HCT116 (cell line): ENCODE results near the gene SND1. TPM values are rescaled to one million over a fixed set of nuclear protein-coding genes. Genes with fewer than 3 reads are reported as not detected.
A peak's percentile ranks its signal among the peaks of the same experiment; 100 is the strongest.

Experiments used
- ATAC-seq: fragments of 200-7000 bp; cut with Tn5 transposase; 2 replicates; pipeline ENCODE4 v1.9.1; 2020; ENCODE audit warnings: mild to moderate bottlenecking, moderate library complexity
- BruUV-seq: library from RNA; stranded (reverse); fragments of 400-500 nt; replicated peaks from 2 replicates; lab custom pipeline; 2021; lab: Mats Ljungman, UMichigan
- CTCF ChIA-PET: fragments of 300-600 bp; sonication (Branson Sonifier 250); formaldehyde crosslinking; loops from one replicate; lab custom pipeline; 2021; ENCODE audit warnings: antibody characterized with exemption; lab: Charles Lee
- POLR2A ChIA-PET: fragments of 300-600, 350-600 bp; sonication (Branson Sonifier 250); formaldehyde crosslinking; loops from one replicate; lab custom pipeline; 2021; ENCODE audit warnings: antibody characterized with exemption; lab: Charles Lee
- RAD21 ChIA-PET, 2 experiments: fragments of 300-600 bp; sonication (Branson Sonifier 250); formaldehyde crosslinking; loops; one replicate each; lab custom pipeline; 2023; ENCODE audit warnings: low total read pairs in 2 of 2; ENCODE audit not compliant: uncharacterized antibody in 2 of 2, unreplicated experiment in 2 of 2, low non-redundant PET in 1 of 2; lab: Charles Lee
- DNase-seq: peaks from one replicate; pipeline ENCODE4 v3.0.0-alpha.2; 2010; ENCODE audit warnings: low read depth, low spot score
- H2AFZ ChIP-seq: fragments of 200-600 bp; shearing (Covaris generic), sonication (generic); 2 replicates; pipeline ENCODE4 v1.6.1; 2017; ENCODE audit warnings: low read depth, mixed run types, mixed read lengths, antibody characterized with exemption, low read length; ENCODE audit not compliant: poor library complexity, severe bottlenecking
- H3K27ac ChIP-seq: 2 replicates; pipeline ENCODE4 v1.5.1; 2012; ENCODE audit warnings: low read depth, low read length
- H3K27me3 ChIP-seq: fragments of 200-600 bp; sonication (generic); 2 replicates; pipeline ENCODE4 v1.6.1; 2016; ENCODE audit warnings: mixed run types, low read length, mixed read lengths; ENCODE audit not compliant: insufficient read depth
- H3K36me3 ChIP-seq, 2 experiments: fragments of 200-500 bp in 1 of 2; fragments of 200-600 bp in 1 of 2; sonication (Bioruptor generic) in 1 of 2; sonication (generic) in 1 of 2; 2 replicates each; pipeline versions ENCODE4 v1.5.1 to v1.6.1; 2014 to 2016; ENCODE audit warnings: low read length in 2 of 2, inconsistent platforms in 1 of 2, mixed read lengths in 1 of 2, mixed run types in 1 of 2; ENCODE audit not compliant: insufficient read depth in 2 of 2, control insufficient read depth in 1 of 2
- H3K4me1 ChIP-seq, 2 experiments: fragments of 200-600 bp in 1 of 2; sonication (generic) in 1 of 2; 2 replicates each; pipeline versions ENCODE4 v1.5.1 to v1.6.1; 2012 to 2017; ENCODE audit warnings: low read length in 2 of 2, inconsistent platforms in 1 of 2, mild to moderate bottlenecking in 1 of 2, mixed read lengths in 1 of 2, mixed run types in 1 of 2, moderate library complexity in 1 of 2; ENCODE audit not compliant: insufficient read depth in 2 of 2, control insufficient read depth in 1 of 2
- H3K4me2 ChIP-seq: fragments of 200-600 bp; sonication (generic); 2 replicates; pipeline ENCODE4 v1.6.1; 2017; ENCODE audit warnings: mixed run types, low read length, mixed read lengths
- H3K4me3 ChIP-seq, 2 experiments: fragments of 200-600 bp in 1 of 2; sonication (generic) in 1 of 2; replicated peaks in 1 of 2; 2 replicates each; pipeline ENCODE4 v1.5.1; 2011 to 2016; ENCODE audit warnings: low read length in 2 of 2, control low read depth in 1 of 2, low read depth in 1 of 2, mild to moderate bottlenecking in 1 of 2, mixed read lengths in 1 of 2, mixed run types in 1 of 2
- H3K79me2 ChIP-seq: fragments of 200-600 bp; sonication (generic); 2 replicates; pipeline ENCODE4 v1.6.1; 2017; ENCODE audit warnings: mild to moderate bottlenecking, mixed run types, low read length, moderate library complexity, mixed read lengths; ENCODE audit not compliant: insufficient read depth
- H3K9ac ChIP-seq: fragments of 200-600 bp; sonication (generic); 2 replicates; pipeline ENCODE4 v1.6.1; 2016; ENCODE audit warnings: low read length, mixed read lengths
- H3K9me2 ChIP-seq: fragments of 200-600 bp; sonication (generic), shearing (Covaris generic); 2 replicates; pipeline ENCODE4 v1.6.1; 2017; ENCODE audit warnings: mixed run types, mild to moderate bottlenecking, moderate library complexity; ENCODE audit not compliant: insufficient read depth
- H3K9me3 ChIP-seq, 2 experiments: fragments of 200-500 bp in 1 of 2; fragments of 200-600 bp in 1 of 2; sonication (Bioruptor generic) in 1 of 2; sonication (generic) in 1 of 2; 2 replicates each; pipeline ENCODE4 v1.6.1; 2014 to 2017; ENCODE audit warnings: low read length in 2 of 2, mixed read lengths in 2 of 2, inconsistent platforms in 1 of 2, low read depth in 1 of 2, mild to moderate bottlenecking in 1 of 2, mixed run types in 1 of 2, moderate library complexity in 1 of 2; ENCODE audit not compliant: control insufficient read depth in 1 of 2, insufficient read depth in 1 of 2
- H4K20me1 ChIP-seq: fragments of 200-600 bp; sonication (generic), shearing (Covaris generic); 2 replicates; pipeline ENCODE4 v1.6.1; 2017; ENCODE audit warnings: mixed run types, mild to moderate bottlenecking, moderate library complexity; ENCODE audit not compliant: insufficient read depth
- JUND ChIP-seq: IDR thresholded peaks from 2 replicates; pipeline ENCODE4 v1.6.1; 2012
- SRF ChIP-seq: IDR thresholded peaks from 2 replicates; pipeline ENCODE4 v1.6.1; 2012; ENCODE audit warnings: low read depth
- intact Hi-C: fragments of 100-400 bp; cut with micrococcal nuclease; formaldehyde crosslinking; loops from 2 replicates; pipeline ENCODE4 v1.10.0; 2022
- total RNA-seq: library from RNA; stranded (reverse); gene quantifications from one replicate; pipeline ENCODE4 v1.2.1, GENCODE V29; 2021; ENCODE audit not compliant: unreplicated experiment
- TF ChIP-seq, protein P1 (sequence below): IDR thresholded peaks from 2 replicates; pipeline ENCODE4 v1.6.1; 2012
- TF ChIP-seq, protein P2 (sequence below): IDR thresholded peaks from 2 replicates; pipeline ENCODE4 v1.6.1; 2012; ENCODE audit warnings: low read depth

The SND1 gene
- total RNA-seq, 1 experiment from 2014 or later = 169 TPM

- ATAC-seq (no peak), DNase-seq (no peak)
- Histone ChIP-seq H3K9me2 (no peaks in the 10 kb centered on the region), H3K9ac (no peak overlapping the region), H3K27ac (no peak overlapping the region), H3K4me2 (peak overlapping the region; percentile 89; the same call in 1 of the 2 replicates), H3K4me1 (peaks cover 0 to 10% of the 10 kb centered on the region in 2 experiments; a peak in 2 of 4 replicates), H3K36me3 (no peaks in the 10 kb centered on the region), H3K4me3 (no peak overlapping the region), H3K27me3 (peaks cover 10% of the 10 kb centered on the region; the same call in 1 of the 2 replicates), H3K79me2 (no peaks in the 10 kb centered on the region), H3K9me3 (no peaks in the 10 kb centered on the region), H4K20me1 (no peaks in the 10 kb centered on the region), H2AFZ (peak overlapping the region; percentile 68)
- TF ChIP-seq, protein P1, sequence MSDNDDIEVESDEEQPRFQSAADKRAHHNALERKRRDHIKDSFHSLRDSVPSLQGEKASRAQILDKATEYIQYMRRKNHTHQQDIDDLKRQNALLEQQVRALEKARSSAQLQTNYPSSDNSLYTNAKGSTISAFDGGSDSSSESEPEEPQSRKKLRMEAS = no peak
- no peak for TF ChIP-seq JUND
- no peak for TF ChIP-seq SRF
- TF ChIP-seq, protein P2, sequence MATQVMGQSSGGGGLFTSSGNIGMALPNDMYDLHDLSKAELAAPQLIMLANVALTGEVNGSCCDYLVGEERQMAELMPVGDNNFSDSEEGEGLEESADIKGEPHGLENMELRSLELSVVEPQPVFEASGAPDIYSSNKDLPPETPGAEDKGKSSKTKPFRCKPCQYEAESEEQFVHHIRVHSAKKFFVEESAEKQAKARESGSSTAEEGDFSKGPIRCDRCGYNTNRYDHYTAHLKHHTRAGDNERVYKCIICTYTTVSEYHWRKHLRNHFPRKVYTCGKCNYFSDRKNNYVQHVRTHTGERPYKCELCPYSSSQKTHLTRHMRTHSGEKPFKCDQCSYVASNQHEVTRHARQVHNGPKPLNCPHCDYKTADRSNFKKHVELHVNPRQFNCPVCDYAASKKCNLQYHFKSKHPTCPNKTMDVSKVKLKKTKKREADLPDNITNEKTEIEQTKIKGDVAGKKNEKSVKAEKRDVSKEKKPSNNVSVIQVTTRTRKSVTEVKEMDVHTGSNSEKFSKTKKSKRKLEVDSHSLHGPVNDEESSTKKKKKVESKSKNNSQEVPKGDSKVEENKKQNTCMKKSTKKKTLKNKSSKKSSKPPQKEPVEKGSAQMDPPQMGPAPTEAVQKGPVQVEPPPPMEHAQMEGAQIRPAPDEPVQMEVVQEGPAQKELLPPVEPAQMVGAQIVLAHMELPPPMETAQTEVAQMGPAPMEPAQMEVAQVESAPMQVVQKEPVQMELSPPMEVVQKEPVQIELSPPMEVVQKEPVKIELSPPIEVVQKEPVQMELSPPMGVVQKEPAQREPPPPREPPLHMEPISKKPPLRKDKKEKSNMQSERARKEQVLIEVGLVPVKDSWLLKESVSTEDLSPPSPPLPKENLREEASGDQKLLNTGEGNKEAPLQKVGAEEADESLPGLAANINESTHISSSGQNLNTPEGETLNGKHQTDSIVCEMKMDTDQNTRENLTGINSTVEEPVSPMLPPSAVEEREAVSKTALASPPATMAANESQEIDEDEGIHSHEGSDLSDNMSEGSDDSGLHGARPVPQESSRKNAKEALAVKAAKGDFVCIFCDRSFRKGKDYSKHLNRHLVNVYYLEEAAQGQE = no peak
- no TSS peak for BruUV-seq
- ChIA-PET CTCF (interaction anchor here (1.1 to 3.6 kb wide), 9 partner anchors 9 to 75 kb away, joined by 3 to 41 read pairs (median 5); no protein-coding TSS in a partner anchor), RAD21 (interaction anchor here (1.4 to 2.6 kb wide), 2 partner anchors 74 kb away, joined by 16 to 21 read pairs; no protein-coding TSS in a partner anchor), POLR2A (no interaction called here)
- intact Hi-C loops = loop anchor here (5.0 kb wide), 1 partner anchor 187 kb away; no protein-coding TSS in a partner anchor
These were observed 483.1 kb downstream of the SND1 start for GRCh38 chr7:128135159-128135514.
